Left colon (tissue), 2 donors: ENCODE data around the gene PERCC1. TPM values are rescaled to one million over a fixed set of nuclear protein-coding genes. Genes with fewer than 3 reads are reported as not detected.
A peak's percentile ranks its signal among the peaks of the same experiment; 100 is the strongest.
"Not testable (repeated sequence)": the region's sequence is repeated elsewhere in the genome, so short reads cannot be mapped to it uniquely, and the experiment has no call there.

Experiments used
- ATAC-seq: fragments of 200-7000 bp; cut with Tn5 transposase; one replicate; pipeline ENCODE4 v1.9.1; 2020; ENCODE audit warnings: mild to moderate bottlenecking, moderate library complexity
- DNase-seq, 2 donors: peaks; one replicate each; pipeline ENCODE4 v3.0.0-alpha.2; 2020
- intact Hi-C, 2 donors: fragments of 100-400 bp; cut with DNase I in 1 of 2; cut with micrococcal nuclease in 1 of 2; formaldehyde crosslinking; loops; one replicate each; pipeline versions ENCODE4 v1.11.2 to v1.14.0; 2022; cut with DNase I, micrococcal nuclease
- total RNA-seq, 2 donors: library from RNA; stranded (reverse); fragmentation: NEBNext Ultra II Directional; extraction: Animal tissue kit (Norgen Biotek cat#: 25700); gene quantifications; one replicate each; pipeline ENCODE4 v1.2.1, GENCODE V29; 2021
- donor health status: DM: no; HTN: no; CAD: no.
- donor health status: DM: yes; HTN: yes; CAD: no.

PERCC1 gene
- total RNA-seq, 2 donors from 2014 or later: not detected

DNA sequence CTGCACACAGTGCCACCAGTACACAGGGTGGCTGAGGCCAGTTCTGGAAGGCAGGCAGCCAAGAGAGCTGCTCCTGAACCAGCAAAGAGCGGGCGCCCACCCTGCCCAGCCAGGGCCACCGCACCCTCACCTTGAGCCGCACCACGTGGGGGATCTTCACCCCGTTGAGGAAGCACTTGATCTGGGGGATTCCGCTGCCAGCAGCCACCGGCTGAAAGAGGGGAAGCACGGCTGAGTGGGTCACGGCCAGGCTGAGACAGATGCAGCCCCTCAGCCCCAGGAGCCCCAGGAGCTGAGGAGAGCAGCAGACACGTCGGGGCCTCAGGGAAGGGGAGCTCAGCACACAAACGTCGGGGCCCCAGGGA is 28.1 kb downstream of the PERCC1 start:
- intact Hi-C loops: no loop called here
- no peak for ATAC-seq
- no peak for DNase-seq

DNA sequence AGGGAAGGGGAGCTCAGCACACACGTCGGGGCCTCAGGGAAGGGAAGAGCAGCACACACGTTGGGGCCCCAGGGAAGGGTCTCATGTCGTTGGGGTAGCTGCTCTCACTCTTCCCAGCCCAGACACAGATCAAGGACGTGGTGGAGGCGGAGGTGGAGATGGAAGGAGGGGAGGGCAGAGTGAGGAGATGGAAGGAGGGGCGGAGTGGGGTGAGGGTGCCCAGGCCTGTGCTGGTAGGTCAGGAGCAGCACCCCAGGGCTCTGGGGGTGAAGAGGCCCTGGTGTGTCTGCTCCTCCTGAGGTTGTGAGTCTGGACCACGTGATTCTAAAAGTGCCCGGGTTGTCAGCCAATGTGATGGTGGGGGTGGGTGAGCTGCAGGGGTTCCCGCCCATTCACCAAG is 29.1 kb downstream of the PERCC1 start:
- DNase-seq (no peak), ATAC-seq (no peak)
- intact Hi-C loops: no loop called here

DNA sequence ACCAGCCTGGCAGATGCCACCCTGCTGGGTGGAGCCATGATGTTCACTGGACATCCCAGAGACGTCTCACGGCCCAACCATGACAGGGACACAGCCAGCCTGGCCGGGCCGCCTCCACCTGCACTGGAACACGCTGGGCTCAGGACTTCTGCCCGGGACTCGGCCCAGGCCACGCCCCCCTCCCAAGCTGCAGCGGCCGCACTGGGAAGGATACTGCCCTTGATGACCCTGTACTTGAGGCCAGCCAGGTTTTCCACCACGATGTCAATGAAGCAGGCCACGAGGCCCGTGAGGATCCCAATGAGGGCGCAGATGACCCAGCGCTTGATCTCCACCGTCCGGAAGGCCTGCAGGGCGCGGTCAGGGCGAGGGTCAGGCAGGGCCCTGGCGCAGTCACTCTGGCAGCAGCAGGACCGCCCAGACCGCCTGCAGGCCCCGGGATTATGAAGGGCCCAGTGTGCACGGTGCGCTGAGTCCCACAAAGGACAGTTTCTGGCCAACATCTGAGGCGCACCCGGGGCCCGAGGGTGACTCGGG is 29.8 kb downstream of the PERCC1 start:
- DNase-seq (no peak), ATAC-seq (no peak)
- intact Hi-C loops: no loop called here

DNA sequence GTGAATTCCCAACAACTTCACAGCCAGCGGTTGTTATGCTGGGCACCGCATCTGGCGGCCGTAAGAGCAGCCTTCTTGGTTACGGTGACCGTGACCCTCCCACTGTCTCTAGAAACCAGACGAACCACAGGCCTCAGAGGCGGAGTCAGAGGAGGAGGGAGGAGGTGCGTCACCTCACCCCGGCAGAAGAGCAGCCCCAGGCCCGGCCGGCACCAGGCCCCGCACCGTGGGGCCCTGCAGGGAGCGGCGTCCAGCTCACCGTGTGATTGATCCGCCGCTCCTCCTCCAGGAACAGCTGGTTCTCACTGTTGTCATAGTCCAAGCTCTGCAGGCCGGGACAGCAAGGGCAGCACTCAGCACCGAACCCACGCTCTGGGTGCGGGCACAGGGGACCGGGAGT is 30.3 kb downstream of the PERCC1 start:
- DNase-seq (no peak), ATAC-seq (no peak)
- intact Hi-C loops: no loop called here

DNA sequence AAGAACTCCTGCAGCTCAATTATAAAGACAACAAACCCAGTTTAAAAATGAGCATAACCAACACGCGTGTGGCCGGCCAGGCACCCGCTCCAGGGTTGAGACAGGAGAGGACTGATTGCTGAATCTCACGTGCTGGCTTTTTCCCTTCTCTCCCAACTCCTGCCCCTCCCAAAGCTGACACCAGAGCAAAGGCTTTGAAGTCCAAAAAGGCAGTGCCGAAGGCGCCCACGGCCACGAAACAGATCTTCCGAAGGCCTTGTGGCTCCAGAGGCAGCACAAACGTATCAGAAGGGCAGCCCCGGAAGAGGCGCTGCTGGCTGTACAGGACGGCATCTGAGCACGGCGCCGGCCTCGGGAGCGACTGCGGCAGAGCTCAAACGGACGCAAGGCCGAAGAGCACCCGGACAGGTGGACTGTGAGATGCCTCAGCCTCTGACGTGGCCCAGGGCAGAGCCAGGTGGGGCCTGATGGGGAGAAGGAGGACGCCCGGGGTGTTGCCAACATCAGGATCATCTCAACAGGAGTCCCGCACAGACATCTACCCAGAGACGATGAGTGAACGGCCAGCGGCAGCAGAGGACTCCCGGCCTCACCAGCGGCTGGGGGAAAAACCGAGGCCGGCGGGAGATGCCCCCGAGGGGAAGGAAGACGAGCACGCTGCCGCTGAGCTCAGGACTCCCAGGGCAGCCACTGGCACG is 33.5 kb downstream of the PERCC1 start:
- no peak for DNase-seq
- no peak for ATAC-seq
- intact Hi-C loops: no loop called here

DNA sequence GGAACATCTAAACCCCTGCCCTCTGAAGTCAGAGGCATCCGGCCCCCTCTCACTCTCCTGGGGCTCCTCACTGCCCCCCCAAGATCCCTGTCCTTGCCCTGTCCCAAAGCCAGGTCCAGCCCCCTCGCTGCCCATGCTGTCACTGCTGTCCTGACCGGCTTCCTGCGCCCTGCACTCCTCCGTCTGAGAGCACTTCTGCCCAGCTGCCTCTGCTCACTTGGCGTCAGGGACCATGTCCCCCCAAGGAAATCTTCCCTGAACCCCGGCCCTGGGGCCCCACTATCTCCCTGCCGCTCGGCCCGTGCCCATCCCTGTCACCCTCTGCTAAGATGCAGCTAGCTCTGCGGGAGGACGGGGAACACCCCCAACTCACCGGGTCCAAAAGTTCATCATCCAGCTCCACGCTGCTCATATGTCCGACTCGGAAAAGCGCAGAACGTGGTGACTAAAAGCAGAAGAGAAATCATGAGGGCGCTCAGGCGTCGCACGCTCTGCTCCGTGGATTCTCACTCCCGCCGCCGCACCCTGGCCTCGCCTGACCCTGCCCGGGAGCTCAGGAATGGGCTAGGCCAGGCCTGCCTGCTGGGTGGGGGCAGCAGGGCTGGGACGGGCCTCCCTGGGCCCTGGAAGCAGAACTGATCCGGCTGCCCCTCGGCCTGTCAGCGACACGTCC is 34.2 kb downstream of the PERCC1 start:
- intact Hi-C loops: no loop called here
- DNase-seq (no peak), ATAC-seq (no peak)

DNA sequence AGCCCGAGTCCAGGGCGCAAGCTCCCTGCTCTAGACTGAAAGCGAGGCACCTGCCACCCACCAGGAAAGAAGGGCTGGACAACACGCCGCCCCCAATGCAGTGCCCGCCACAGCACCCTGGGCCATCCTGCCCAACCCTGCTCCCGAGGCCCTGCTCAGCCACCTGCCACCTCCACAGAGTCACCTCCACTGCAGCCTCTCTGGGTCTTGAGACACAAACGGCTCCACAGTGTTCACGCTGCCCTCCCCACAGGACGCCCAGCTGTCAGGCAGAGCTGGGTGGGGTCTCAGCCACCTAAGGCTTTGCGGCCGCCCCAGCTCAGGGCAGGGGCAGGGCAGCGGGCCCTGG is 34.7 kb downstream of the PERCC1 start:
- intact Hi-C loops: no loop called here
- ATAC-seq: no peak
- no peak for DNase-seq

DNA sequence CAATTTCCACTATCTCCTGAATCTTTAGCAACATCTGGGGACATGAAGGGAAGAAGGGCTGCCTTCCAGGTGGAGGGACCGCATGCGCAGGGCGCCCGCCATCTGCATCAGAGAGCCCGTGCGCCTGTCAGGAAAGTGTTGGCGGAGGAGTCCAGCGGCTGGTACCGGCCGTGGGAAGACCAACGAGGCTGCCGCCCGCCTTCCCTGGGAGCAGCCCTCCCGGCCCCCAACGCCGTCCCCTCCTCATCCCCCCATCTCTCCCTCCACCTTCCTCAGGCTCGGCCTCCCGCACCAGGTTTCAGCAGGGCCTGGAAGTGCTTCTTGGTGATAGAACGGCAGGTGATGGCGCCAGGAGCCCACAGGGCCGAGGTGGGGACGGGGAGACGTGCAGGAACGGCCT is 35.2 kb downstream of the PERCC1 start:
- DNase-seq (no peak), ATAC-seq (no peak)
- intact Hi-C loops: no loop called here

DNA sequence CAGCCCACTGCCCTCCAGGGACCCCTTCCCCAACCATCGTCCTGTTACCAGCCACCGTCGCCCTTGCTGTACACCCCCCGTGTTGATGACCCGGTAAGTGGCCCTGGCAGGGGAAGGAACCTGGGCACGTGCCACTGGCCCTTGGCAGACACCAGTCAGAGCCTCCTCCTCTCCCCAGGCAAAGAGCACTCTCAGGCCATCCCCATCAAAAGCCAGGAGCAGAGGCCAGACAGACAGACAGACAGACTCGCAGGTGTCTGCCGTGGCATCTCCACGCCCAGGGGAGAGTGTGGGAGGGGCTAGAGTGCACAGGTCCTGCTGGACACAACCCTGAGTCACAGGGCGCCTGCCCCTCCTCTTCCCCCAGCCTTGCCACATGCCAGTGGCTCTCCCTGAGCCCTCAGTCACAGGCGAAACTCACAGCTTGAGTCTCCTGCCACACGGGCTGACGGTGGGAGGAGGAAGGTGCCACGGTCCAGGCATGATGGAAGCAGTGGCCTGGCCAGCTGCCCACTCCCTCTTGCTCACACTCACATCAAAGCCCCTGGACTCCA is 36.2 kb downstream of the PERCC1 start:
- ATAC-seq (peak; percentile 28), DNase-seq (no peak)
- intact Hi-C loops: no loop called here

DNA sequence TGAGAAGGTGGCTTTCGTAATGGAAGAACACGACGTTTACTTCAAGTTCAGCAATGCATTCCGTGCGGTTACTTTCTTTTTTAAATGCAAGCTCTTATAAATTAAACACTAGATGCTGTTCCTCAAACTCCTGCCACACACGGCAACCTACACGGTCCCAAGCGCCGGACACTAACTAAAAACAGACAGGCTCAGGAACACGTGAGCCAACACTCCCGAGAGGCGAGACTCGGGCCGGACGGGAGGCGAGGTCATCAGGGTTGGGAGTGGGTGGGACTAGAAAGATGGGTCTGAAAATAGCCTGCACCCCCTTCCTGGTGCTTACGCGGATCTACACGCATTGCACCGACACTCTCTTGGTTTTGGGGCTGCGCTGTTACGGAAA is 37.5 kb downstream of the PERCC1 start:
- ATAC-seq: no peak
- intact Hi-C loops: no loop called here
- DNase-seq: no peak

DNA sequence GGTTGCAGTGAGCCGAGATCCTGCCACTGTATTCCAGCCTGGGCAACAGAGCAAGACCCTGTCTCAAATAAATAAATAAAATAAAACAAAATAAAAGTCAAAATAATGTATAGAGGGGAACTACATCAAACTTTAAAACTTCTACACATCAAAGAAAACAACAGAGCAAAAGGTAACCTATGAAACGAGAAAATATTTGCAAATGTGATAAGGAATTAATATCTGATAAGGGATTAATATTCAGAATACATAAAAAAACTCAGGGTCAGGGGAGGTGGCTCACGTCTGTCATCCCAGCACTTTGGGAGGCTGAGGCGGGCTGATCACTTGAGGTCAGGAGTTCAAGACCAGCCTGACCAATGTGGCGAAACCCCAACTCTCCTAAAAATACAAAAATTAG is 38.3 kb downstream of the PERCC1 start:
- intact Hi-C loops, DNase-seq, ATAC-seq: not testable (repeated sequence)

DNA sequence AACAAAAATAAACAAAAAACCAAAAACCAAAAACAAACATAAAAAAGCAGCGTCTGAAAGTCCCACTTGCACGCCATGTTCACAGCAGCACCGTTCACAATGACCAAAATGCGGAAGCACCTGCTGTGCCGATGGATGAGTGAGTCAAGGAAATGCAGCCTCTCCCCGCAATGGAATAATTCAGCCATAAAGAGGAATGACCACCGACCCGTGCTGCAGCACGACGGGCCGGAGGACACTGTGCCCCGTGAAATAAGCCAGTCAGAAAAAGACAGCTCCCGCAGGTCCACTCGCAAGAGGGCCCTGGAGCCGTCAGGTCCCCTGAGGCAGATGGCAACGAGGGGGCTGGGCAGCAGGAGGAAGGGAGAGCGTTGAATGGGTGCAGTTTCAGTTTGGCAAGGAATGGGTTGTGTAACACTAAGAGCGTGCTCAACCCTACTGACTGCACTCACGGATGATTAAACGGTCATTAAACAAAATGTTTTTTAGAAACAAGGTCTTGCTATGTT is 38.9 kb downstream of the PERCC1 start:
- intact Hi-C loops: no loop called here
- no peak for ATAC-seq
- DNase-seq: no peak

DNA sequence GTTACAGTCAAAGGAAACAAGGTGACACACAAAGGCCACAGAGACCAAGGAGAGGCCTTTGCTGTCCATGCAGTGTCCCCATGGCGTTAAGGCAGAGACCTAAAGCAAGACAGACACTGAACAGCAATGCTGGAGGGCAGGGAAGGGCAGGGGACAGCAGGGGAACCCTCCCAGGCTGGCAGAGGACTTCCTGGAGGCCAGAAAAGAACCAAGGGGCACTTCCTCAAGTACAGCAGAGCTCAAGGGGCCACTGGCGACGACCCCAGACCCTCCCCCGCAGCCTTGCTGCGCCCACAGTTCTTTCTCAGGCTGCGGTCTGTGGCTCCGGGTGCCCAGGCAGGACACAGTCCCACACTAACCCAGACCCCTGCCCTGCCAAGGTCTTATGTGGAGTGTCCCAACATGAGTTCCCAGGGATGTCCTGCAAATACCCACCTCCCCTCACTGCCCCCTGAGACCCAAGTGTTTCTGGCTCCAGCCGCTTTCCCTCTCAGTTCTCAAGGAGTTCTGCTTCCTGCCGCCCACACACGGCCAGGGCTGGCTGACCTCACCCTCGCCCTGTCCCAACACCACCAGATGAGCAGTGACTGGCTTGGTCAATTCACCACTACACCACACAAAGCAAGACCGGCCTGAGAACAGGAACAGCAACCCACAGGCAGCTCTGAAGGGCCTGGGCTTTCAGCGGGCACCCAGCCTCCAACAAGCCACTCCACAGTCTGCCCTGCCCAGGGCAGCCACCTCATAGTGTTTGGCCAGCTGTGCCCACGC is 39.8 kb downstream of the PERCC1 start:
- no peak for ATAC-seq
- DNase-seq: no peak
- intact Hi-C loops: no loop called here

DNA sequence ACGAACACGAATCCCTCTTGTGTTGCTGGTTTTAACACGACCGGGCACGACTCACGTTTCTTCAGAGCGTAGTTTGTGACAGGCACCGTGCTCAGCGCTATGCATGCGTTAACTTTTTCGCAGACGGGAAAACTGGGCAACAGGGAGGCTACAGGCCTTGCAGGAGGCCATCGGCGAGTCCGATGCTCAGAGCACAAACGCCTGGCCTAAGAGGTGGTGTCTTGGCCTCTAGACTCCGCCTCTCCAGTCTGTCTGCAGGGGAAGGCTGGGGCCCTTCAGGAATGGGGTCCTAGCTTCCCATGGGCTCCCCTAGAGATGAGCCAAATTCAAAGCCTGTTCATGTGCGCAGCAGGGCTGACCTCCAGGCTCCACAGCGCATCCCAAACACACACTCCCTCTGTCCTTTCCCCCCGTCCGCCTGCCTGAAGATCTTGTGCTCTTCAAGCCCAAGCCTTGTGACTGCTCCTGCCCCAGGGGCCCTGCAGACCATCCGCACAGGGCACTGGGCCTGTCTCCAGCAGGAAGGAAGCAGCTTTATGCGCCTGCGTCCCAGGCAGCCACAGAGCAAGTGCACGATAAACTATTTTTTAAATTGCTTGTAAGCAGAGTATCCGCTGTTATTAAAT is 40.8 kb downstream of the PERCC1 start:
- no peak for ATAC-seq
- DNase-seq: no peak
- intact Hi-C loops: no loop called here

DNA sequence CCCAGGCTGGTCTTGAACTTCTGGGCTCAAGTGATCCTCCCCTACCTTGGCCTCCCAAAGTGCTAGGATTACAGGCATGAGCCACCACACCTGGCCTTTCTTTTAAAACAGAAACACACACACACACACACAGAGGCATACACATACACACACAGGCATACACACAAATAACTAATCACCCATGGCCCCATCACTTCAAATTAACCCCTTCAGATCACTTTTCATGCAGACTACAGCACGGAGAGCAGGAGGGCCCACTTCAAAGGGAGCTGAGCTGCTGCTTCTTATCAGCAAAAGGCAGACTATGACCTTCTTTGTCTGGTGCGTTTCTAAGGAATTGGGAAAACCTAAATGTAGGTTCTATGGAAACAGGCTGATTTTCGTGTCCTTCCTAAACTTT is 42.1 kb downstream of the PERCC1 start:
- DNase-seq: no peak

DNA sequence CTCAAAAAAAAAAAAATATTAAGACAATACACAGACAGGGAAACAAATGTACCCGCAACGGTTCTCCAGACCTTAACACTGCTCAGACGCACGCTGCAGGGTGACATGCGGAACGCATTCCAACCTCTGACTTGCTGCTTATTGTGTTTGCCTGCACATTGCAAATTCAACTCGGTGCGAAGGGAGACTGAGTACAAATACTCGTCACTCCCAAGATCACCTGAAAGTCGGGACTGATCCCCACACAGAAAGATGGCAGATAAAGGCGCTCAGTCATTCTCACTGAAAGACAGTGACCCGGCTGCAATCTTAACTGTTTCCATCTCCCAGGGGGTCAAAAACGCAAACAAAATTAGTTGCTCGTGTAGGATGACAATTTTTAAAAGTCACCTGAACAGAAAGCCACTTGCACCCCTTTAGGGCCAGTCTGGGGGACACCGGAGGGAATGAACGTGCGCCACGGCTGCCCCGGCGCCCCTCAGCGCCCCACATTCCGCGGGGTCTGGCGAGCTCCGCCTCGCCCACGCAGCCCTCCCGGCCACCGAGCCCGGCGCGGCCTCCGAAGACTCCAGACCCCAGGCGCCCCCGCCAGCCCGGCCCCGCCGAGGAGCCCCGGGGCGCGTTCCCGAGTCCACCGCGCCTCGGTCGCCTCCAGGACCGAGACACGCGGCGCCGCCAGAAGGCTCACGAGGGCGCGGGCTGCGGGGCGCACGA is 43.4 kb downstream of the PERCC1 start:
- ATAC-seq (no peak), DNase-seq (no peak)
- intact Hi-C loops: no loop called here

More for the DNA sequence above, 42.1 kb downstream of the PERCC1 start:
- ATAC-seq: no peak
- intact Hi-C loops: no loop called here

DNA sequence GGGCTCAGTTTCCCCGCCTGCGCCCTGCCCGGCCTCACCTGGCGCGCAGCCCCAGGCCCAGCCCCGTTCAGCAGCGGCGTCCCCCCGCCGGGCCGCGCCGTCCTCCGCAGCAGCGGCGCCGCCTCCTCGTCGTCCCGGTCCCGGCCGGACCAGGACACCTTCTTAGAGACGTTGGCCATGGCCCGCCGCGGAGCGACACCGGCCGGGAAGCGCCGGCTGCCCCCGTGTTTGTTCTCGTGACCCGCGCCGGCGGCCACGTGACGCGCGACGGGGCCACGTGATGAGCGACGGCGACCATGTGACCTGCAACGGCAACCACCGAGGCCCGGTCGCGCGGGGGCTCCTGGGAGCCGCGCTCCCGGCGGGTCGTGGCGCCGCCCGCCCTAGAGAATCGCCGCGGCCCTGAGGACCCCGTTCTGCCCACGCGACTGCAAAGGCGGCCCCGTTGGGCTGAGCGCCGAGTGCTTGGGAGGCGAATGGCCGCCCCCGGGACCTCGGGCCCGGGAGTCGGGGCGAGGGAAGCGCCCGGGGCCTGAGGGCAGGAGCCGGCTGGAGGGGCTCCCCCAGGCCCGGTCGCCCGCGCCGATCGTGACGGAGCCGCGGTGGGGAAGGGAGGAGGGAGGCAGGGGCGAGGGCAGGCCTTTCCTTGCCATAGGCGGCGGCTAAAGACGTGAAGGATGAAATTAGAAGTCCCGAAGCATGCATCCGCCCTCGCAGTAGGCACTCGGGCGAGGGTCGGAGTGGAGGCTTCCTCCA is 44.1 kb downstream of the PERCC1 start, which contains the start of gene CLCN7:
TSS of gene CLCN7 (minus strand) at position 233 of the 756 bp plus-strand sequence. CDS start at position 179, 54 bp downstream.
- DNase-seq (peak; percentile 89 to 94), ATAC-seq (peak; percentile 99)
- intact Hi-C loops: no loop called here
